Measurements from ENCODE around the gene UQCC2.

Gene UQCC2

GRCh38 chr6:33711140-33712129, at the start of gene UQCC2:
Gene UQCC2 (minus strand): TSS chr6:33711700. CDS start chr6:33711686, 14 bp downstream.
- DNase-seq: peak; percentile 98

DNA sequence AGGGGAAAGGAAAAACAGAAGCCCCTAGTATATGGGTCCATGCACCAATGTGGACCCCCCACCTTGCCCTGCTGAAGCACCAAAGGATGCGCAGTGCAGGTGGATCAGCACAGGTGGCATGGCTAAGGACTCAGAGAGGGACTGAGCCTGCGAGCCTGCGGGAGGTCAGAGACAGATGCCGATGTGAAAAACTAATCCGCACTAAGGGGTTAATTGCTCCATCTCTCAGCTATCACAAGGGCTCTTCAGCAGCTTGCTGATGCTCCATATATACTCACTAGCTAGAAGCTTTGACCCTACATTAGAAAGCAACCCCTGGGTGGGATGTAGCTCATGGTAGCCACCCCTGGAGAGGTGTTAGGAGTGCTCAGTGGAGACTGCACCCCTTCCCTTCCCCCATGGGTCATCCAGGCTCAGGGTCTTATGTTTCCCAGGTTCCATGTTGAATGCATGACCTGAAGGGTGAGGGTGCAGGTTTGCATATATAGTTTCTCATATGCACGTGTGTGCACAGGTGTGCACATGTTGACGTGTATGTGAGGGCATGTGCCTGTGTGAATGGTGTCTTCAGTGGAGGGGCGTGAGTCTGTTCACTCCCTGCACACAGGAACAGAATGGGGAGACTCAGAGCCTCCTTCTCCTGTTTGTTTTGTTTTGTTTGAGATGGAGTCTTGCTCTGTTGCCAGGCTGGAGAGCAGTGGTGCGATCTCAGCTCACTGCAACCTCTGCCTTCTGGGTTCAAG, 48.6 kb upstream of the UQCC2 start:
- no peak for DNase-seq

DNA sequence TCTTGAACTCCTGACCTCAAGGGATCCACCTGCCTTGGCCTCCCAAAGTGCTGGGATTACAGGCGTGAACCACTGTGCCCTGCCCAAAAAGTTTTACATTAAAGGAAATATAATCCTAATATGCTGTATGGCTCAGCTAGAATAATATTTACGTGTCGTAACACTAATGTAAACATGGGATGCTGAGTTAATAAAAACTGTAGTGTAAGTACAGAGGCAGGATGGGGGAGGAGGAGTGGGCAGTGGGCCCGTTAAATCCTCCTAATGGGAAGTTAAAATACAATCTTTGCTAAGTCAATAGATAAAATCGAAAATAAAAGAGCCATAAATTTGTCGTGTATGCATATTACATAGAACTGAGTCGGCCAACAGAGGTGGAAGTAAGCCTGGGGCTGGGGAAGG, 47.3 kb upstream of the UQCC2 start:
- DNase-seq: no peak

- DNase-seq: no peak
Measured at GRCh38 chr6:33757906-33758305, 46.4 kb upstream of the UQCC2 start.

- no peak for DNase-seq
Measured at GRCh38 chr6:33757113-33757512, 45.6 kb upstream of the UQCC2 start.

GRCh38 chr6:33756211-33756954, 44.9 kb upstream of the UQCC2 start:
- no peak for DNase-seq

- no peak for DNase-seq
Measured at GRCh38 chr6:33755070-33755869, 43.8 kb upstream of the UQCC2 start.

DNA sequence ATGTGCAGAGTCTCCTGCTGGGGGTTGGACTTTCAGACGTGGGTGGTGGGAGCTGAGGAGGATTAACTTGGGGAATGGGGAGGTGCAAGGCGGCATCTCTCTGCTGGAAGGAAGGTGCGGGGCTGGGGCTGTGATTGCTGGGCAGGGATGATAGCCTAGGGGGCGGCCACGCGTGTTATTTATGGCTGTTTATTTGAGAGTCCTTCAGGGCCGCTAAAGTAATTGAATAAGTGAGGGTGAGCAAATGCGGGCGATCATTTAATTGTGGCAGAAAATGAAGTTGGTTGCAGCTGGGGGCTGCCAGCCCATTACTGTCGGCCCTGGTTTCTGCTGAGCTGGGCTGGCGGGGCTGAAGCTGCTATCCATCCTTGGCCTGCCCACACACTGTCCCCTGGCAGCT, 42.7 kb upstream of the UQCC2 start:
- DNase-seq: no peak

DNA sequence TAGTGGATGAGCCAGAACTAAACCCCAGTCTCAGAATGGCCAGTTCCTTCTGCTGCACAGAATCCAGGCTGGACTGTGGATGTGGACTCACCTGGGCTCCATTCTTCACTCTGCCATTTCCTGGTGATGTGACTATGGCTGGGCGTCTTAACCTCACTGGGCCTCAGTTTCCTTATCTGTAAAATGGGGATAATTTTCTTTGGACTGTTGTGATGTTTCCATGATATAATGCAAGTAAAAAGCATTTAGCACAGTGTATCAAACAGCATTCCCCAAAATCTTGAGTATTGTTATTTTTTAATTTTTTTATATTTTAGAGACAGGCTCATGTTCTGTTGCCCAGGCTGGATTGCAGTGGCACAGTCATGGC, 41.1 kb upstream of the UQCC2 start:
- no peak for DNase-seq

- DNase-seq: no peak
Measured at GRCh38 chr6:33751771-33752645, 40.5 kb upstream of the UQCC2 start.

GRCh38 chr6:33750244-33750991, 38.9 kb upstream of the UQCC2 start:
- no peak for DNase-seq

GRCh38 chr6:33749401-33749800, 37.9 kb upstream of the UQCC2 start:
- DNase-seq: no peak

GRCh38 chr6:33748841-33749240, 37.3 kb upstream of the UQCC2 start:
- no peak for DNase-seq

DNA sequence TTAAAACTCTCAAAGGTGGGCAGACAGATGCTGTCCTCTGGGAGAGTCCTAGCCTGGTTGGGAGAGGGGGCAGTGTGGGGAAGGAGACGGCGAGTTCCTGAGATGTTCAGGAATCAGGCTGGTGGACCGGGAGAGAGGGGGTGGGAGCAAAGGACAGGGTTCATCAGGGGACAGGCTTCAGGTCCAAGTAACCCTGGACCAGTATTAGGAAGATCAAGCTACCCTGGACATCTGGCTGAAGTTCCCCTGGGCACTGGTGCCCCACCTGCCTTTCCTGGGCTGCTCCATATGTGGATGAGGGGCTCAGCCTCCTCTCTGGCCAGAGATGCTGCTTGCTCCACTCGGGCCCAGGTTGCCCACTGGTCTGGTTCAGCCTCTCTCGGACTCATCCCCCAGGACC, 36.3 kb upstream of the UQCC2 start:
- no peak for DNase-seq

DNA sequence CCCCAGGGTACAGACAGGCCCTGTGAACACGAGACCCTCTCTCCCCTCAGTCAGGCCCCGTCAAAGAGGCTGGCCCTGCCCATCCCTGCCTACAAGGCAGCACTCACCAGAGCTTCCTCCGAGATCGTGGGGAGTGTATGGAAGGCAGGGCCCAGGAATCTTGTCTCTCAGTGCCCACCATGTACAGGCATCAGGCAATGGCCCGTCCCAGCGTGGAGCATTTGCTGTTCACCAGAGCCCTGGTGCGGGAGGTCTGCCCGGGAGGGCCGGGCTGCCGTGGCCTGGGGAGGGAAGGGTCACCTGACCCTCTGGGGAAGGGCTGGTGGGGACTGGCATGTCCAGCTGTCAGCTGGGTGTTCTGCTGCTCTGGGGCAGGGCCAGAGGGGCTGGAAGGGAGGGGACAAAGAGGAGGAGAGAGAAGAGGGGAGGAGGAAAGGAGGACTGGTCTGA, 35.2 kb upstream of the UQCC2 start, which contains the start of gene IP6K3:
IP6K3 (minus strand) TSS at position 255 of the 450 bp plus-strand sequence. CDS start 11,429 bp downstream, outside the sequence.
- no peak for DNase-seq

GRCh38 chr6:33746036-33746600, 34.6 kb upstream of the UQCC2 start:
- DNase-seq: no peak

DNA sequence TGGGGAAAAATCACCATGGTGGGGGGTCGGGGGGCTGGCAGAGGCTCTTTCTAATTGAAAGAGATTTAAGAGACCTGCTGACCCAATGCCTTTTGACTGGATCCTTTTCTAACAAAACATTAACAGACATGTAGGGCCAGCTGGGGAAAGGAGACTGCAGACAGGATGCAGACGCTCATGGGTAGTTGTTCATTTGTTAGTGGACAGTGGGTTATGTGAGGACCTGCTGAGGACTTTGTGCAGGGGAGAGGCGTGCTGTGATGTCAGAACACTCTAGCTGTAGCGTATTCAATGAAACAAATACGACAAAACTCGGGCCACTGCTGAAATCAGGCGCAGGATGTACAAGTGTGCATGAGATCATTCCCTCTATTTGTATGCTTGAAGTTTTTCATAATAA, 34.0 kb upstream of the UQCC2 start:
- DNase-seq: no peak

GRCh38 chr6:33744895-33745546, 33.5 kb upstream of the UQCC2 start:
- no peak for DNase-seq
